ENCODE measurements around the gene SCRN1.
A peak's percentile ranks its signal among the peaks of the same experiment; 100 is the strongest.

The SCRN1 gene

GRCh38 chr7:30003098-30003497 is 13.5 kb upstream of the SCRN1 start:
- DNase-seq (ENCODE audit: low read depth) = no peak

- no peak for DNase-seq (ENCODE audit: low read depth)
These were observed 12.4 kb upstream of the SCRN1 start for GRCh38 chr7:30001998-30002397.

- DNase-seq (ENCODE audit: low read depth) = no peak
These were observed 8.9 kb upstream of the SCRN1 start for GRCh38 chr7:29998489-29998888.

GRCh38 chr7:29996321-29996720 is 6.7 kb upstream of the SCRN1 start:
- DNase-seq (ENCODE audit: low read depth) = no peak

- no peak for DNase-seq (ENCODE audit: low read depth)
These were observed 6.1 kb upstream of the SCRN1 start for GRCh38 chr7:29995652-29996051.

- no peak for DNase-seq (ENCODE audit: low read depth)
These were observed 3.5 kb upstream of the SCRN1 start for GRCh38 chr7:29993140-29993539.

GRCh38 chr7:29991937-29992336 is 2.3 kb upstream of the SCRN1 start:
- DNase-seq (ENCODE audit: low read depth) = no peak

GRCh38 chr7:29990931-29991330 is 1.3 kb upstream of the SCRN1 start:
- DNase-seq (ENCODE audit: low read depth) = no peak

- DNase-seq (ENCODE audit: low read depth) = peak; percentile 5
These were observed 961 bp downstream of the SCRN1 start for GRCh38 chr7:29988424-29989256.

GRCh38 chr7:29987811-29988317 is 1.7 kb downstream of the SCRN1 start:
- peak; percentile 43 for DNase-seq (ENCODE audit: low read depth)

GRCh38 chr7:29987083-29987482 is 2.5 kb downstream of the SCRN1 start:
- DNase-seq (ENCODE audit: low read depth) = peak; percentile 8

- no peak for DNase-seq (ENCODE audit: low read depth)
These were observed 9.4 kb downstream of the SCRN1 start for GRCh38 chr7:29980151-29980550.

GRCh38 chr7:29977886-29978651 is 11.5 kb downstream of the SCRN1 start:
- no peak for DNase-seq (ENCODE audit: low read depth)

GRCh38 chr7:29976673-29977415 is 12.8 kb downstream of the SCRN1 start:
- no peak for DNase-seq (ENCODE audit: low read depth)

GRCh38 chr7:29976266-29976665 is 13.3 kb downstream of the SCRN1 start:
- DNase-seq (ENCODE audit: low read depth) = peak; percentile 11

- DNase-seq (ENCODE audit: low read depth) = no peak
These were observed 14.0 kb downstream of the SCRN1 start for GRCh38 chr7:29975561-29975960.

GRCh38 chr7:29974286-29974685 is 15.3 kb downstream of the SCRN1 start:
- no peak for DNase-seq (ENCODE audit: low read depth)

GRCh38 chr7:29972315-29972669 is 17.3 kb downstream of the SCRN1 start:
- no peak for DNase-seq (ENCODE audit: low read depth)

- DNase-seq (ENCODE audit: low read depth) = no peak
These were observed 17.9 kb downstream of the SCRN1 start for GRCh38 chr7:29971566-29972314.

GRCh38 chr7:29970158-29970557 is 19.4 kb downstream of the SCRN1 start:
- DNase-seq (ENCODE audit: low read depth) = no peak

- DNase-seq (ENCODE audit: low read depth) = no peak
These were observed 19.9 kb downstream of the SCRN1 start for GRCh38 chr7:29969738-29970137.
